AG04449 (cell line): Measurements from ENCODE around the gene RHOBTB1.

Experiments
- CTCF ChIA-PET: fragments of 350-600 bp; formaldehyde crosslinking; extraction: SDS; loops from one replicate; lab custom pipeline; 2021; ENCODE audit warnings: antibody characterized with exemption; lab: Yijun Ruan, JAX
- POLR2A ChIA-PET: fragments of 400-600, 350-600 bp; formaldehyde crosslinking; extraction: SDS; loops from one replicate; lab custom pipeline; 2020; ENCODE audit warnings: antibody characterized with exemption, inconsistent platforms; lab: Yijun Ruan, JAX
- DNase-seq: peaks from one replicate; pipeline ENCODE4 v3.0.0-alpha.2; 2010; ENCODE audit warnings: low read depth, low spot score
- H3K4me3 ChIP-seq: 2 replicates; pipeline ENCODE4 v1.5.1; 2011; ENCODE audit warnings: low read depth, mild to moderate bottlenecking, control low read depth, low read length
- TF ChIP-seq, protein P1 (sequence below): IDR thresholded peaks from one replicate; pipeline ENCODE4 v1.5.1; 2011; ENCODE audit warnings: mild to moderate bottlenecking, moderate library complexity, low read length, control low read depth, inconsistent platforms; ENCODE audit not compliant: insufficient read depth; ENCODE audit errors: missing control alignments

RHOBTB1 gene, protein sequence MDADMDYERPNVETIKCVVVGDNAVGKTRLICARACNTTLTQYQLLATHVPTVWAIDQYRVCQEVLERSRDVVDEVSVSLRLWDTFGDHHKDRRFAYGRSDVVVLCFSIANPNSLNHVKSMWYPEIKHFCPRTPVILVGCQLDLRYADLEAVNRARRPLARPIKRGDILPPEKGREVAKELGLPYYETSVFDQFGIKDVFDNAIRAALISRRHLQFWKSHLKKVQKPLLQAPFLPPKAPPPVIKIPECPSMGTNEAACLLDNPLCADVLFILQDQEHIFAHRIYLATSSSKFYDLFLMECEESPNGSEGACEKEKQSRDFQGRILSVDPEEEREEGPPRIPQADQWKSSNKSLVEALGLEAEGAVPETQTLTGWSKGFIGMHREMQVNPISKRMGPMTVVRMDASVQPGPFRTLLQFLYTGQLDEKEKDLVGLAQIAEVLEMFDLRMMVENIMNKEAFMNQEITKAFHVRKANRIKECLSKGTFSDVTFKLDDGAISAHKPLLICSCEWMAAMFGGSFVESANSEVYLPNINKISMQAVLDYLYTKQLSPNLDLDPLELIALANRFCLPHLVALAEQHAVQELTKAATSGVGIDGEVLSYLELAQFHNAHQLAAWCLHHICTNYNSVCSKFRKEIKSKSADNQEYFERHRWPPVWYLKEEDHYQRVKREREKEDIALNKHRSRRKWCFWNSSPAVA

DNA sequence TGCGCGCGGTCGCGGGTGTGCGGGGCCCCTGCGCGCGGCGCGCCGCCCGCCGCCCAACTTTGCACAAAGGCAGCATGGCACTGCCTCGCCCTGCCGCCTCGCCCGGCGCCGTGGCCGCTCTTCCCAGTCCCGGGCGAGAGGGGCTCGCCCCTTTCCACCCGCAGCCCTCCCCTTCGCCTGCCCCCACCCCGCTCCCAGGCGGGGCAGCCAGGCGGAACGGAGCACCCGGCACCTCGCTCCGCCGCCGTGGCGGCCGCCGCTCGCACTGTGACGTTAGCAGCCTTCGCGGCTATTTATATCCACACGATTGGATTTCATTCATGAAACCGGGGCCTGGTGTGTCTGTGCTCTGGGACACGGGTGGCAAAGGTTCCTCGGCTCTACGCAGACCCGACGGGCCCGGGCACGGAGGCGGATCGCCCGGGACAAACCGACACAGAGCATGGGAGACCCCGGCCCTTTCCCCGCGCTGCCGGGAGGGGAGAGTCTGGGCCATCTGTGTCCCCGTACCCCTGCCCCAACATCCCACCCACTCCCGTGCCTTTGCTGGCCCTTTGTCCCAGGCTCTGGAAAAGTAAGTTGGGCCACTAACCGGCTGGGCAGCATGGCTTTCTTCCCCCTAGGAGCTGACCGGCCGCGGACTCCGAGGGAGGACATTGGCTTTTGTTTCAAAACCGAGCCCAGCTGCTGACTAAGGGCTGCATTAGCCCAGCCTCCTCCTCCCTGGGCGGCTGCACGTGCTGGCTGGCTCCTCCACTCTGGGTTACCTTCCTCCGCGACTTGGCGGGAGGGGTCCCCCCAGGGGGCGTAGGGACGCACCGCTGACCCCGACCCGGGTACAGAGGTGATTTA lies at the start of gene RHOBTB1:
TSS of gene RHOBTB1 (minus strand) at position 128 of the 852 bp plus-strand sequence. CDS start 32,643 bp downstream, outside the sequence.
- POLR2A ChIA-PET: interaction anchor here (0.7 to 1.3 kb wide), 2 partner anchors 11 to 41 kb away, joined by 3 read pairs; no protein-coding TSS in a partner anchor
- CTCF ChIA-PET: interaction anchor here (0.7 kb wide), 1 partner anchor 20 kb away, joined by 3 read pairs; no protein-coding TSS in a partner anchor

DNA sequence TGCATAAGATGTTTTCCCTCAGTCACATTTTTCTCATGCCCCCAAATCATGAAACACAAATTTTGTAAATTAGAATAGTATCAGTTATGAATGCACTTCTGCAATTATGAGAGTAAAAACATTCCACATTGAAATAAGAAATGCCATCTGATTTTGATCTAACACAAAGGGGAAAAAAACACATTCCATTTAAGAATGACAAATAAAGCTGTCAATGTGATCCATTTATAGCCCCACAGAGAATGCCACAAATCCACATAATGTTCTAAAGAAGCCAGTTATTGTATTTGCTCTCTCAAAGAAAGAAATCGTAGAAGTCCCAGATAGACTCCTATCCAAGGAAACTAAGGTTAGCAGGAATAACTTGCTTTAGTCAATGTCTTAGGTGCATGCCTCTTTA lies 48.7 kb upstream of the RHOBTB1 start:
- ChIA-PET POLR2A (no interaction called here), CTCF (interaction anchor here (1.6 kb wide), 1 partner anchor 32 kb away, joined by 3 read pairs; no protein-coding TSS in a partner anchor)
- no peak for DNase-seq
- TF ChIP-seq, protein P1, sequence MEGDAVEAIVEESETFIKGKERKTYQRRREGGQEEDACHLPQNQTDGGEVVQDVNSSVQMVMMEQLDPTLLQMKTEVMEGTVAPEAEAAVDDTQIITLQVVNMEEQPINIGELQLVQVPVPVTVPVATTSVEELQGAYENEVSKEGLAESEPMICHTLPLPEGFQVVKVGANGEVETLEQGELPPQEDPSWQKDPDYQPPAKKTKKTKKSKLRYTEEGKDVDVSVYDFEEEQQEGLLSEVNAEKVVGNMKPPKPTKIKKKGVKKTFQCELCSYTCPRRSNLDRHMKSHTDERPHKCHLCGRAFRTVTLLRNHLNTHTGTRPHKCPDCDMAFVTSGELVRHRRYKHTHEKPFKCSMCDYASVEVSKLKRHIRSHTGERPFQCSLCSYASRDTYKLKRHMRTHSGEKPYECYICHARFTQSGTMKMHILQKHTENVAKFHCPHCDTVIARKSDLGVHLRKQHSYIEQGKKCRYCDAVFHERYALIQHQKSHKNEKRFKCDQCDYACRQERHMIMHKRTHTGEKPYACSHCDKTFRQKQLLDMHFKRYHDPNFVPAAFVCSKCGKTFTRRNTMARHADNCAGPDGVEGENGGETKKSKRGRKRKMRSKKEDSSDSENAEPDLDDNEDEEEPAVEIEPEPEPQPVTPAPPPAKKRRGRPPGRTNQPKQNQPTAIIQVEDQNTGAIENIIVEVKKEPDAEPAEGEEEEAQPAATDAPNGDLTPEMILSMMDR: no peak
- no peak overlapping the region for H3K4me3 ChIP-seq

More for the DNA sequence above, at the start of gene RHOBTB1:
- TF ChIP-seq, protein P1: no peak
- no peak for DNase-seq
- H3K4me3 ChIP-seq: peak within 1 kb of the TSS; percentile 74

DNA sequence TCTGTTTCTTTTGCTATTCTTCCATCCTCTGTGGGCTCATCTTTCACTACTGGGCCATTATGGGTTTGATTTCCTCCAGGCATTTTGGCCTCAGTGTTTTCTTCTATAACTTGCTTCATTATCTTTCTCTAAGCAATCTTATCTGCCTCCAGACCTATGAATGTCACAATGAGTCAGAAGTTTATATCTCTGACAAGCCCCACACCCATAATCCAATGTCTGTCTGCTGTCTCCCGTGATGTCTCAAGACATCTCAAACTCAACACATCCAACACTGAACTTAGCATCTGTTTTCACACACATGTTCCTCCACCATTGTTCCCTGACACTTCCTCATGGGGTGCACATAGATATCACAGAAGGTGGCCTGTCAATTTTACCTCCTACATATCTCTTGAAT lies 46.7 kb upstream of the RHOBTB1 start:
- TF ChIP-seq, protein P1: no peak
- POLR2A ChIA-PET: no interaction called here
- CTCF ChIA-PET: no interaction called here
- DNase-seq: no peak
- H3K4me3 ChIP-seq: no peak overlapping the region

DNA sequence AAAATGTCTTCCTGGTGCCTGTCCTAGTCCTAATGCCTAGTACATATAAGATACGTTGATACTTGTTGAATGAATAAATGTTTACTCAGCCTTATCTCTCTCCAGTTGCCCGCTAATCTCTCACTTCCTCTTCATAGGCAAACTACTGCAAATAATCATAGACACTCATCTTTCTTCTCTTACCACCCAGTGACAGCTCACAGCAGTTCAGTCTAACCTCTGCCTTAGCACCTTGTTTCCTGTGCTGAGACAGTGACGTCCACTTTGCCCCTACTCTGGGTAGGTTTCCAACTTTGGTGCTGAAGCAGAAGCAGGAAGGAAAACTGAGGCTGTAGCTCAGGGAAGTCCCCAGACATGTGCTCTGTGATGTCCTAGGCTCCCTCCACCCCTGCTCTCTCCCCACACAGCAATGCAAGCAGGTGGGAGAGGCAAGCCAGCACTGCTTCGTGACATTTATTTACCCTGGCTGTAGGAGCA lies 45.5 kb upstream of the RHOBTB1 start:
- POLR2A ChIA-PET: no interaction called here
- H3K4me3 ChIP-seq: no peak overlapping the region
- no peak for DNase-seq
- CTCF ChIA-PET: no interaction called here
- TF ChIP-seq, protein P1: no peak

DNA sequence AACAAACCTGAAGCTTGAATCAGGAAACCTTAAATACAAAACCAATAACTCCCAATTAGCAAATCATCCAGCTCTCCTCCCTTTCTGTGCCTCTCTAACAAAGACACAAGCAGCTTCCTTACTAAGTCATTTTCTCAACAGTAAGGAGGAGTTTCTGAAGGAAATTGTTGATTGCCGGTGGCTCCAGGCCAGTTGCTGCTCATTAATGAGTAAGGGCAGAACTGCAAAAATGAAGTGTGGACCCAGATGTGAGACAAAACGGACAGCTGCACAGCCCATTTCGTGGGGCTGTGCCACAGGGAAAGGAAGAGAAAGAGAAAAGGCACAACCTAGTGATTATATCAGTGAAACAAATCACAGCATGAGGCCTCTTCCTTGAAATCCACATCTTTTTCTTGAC lies 42.8 kb upstream of the RHOBTB1 start:
- no peak overlapping the region for H3K4me3 ChIP-seq
- TF ChIP-seq, protein P1: no peak
- ChIA-PET POLR2A (no interaction called here), CTCF (no interaction called here)
- no peak for DNase-seq
